ENCODE data around the gene GPR63. TPM values are rescaled to one million over a fixed set of nuclear protein-coding genes. Genes with fewer than 3 reads are reported as not detected.

GPR63 gene
- total and polyA plus RNA-seq, 4 donors: 2.6 to 6.0 (median 3.8) TPM

Other genes with a start within 250 kb of the GPR63 start
- 10 to 100 TPM; 22.1 to 34.0 TPM for gene NDUFAF4, start 60.4 kb upstream of the GPR63 start, total RNA-seq
- gene NDUFAF4, start 60.4 kb upstream of the GPR63 start, polyA plus RNA-seq (ENCODE audit: insufficient read length in 2 of 2): 10 to 100 TPM; 43.3 to 53.1 TPM
- 10 to 100 TPM in 1 of 2 donors, 1 to 10 TPM in 1; 6.9 to 20.0 TPM for gene KLHL32, start 87.3 kb upstream of the GPR63 start, total RNA-seq
- gene KLHL32, start 87.3 kb upstream of the GPR63 start, polyA plus RNA-seq (ENCODE audit: insufficient read length in 2 of 2): 10 to 100 TPM; 13.3 to 18.0 TPM